Measurements from ENCODE around the gene CRLF1.

The CRLF1 gene

GRCh38 chr19:18543814-18544475, 62.7 kb downstream of the CRLF1 start:
- no peak for DNase-seq

Data from NCI-H1048 (cell line).